ENCODE data around the gene APCDD1L. TPM values are rescaled to one million over a fixed set of nuclear protein-coding genes. Genes with fewer than 3 reads are reported as not detected.
A peak's percentile ranks its signal among the peaks of the same experiment; 100 is the strongest.
"Not testable (repeated sequence)": the region's sequence is repeated elsewhere in the genome, so short reads cannot be mapped to it uniquely, and the experiment has no call there.

The APCDD1L gene
- total RNA-seq, 2 donors from 2014 or later = 0.40 to 0.50 TPM

DNA sequence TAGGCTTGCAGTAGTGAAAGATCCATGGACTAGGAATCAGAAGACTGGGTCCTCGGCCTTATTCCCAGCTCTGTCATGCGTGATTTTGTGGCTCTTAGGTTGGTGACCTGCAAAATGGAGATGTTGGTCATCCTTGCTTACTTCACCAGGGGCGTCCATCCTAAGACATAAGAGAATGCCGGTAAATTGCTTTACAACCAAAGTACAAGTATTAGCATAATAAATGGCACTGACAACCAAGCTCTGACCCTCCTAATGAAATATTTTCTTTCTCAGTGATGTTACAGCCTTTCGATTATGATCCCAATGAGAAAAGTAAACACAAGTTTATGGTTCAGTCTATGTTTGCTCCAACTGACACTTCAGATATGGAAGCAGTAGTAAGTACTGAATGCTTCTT lies 80.9 kb downstream of the APCDD1L start:
- DNase-seq (no peak), ATAC-seq (peak; percentile 57)
- intact Hi-C loops (cut with DNase I, micrococcal nuclease) = no loop called here

DNA sequence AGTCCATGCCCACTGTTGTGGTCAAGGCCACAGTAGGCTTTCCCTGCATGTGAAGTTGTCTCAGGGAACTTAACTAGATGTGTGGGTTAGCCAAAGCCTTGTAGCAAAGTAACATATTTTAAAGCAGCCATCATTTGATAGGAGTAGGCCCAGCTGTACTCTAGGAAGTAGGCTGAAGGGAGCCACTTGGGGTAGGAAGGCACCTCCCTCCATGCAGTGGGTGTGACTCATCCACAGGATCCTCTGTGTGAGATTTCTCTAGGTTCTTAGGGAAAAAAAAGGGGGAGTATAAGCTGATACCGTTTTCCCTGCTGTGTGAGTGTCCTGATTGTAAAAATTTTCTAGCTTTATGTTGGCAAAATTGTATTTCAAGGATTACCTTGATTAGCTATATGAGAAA lies 81.4 kb downstream of the APCDD1L start:
- ATAC-seq (peak; percentile 64), DNase-seq (no peak)
- intact Hi-C loops (cut with DNase I, micrococcal nuclease) = no loop called here

DNA sequence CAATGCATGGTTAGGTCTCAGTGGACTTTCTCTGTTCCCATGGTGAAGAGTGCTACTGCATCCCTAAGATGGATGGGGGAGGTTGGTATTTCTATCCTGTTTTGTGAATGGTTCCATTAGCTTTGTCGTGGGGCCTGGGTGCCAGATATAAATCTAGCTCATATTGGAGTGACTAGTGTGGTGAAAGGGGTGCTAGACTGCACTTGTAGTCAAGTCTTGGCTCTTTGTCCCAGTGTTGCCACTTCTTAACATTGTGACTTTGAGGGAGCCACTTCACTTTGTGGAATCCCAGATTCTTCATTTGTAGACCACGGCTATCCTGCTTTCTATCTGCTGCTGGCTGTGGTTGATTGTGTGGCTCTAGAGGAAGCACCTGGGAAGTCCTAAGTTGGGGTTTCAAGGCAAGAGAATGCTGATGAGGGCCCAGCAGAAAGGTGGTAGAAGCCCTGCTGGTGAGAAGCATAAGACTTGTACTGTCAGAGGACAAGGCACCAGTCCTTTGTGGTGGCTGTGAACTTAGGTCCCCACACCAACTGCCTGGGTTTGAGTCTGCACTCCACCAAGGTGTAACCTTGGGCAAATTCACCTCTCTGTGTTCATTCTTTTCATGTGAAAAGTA lies 82.1 kb downstream of the APCDD1L start:
- intact Hi-C loops (cut with DNase I, micrococcal nuclease) = no loop called here
- DNase-seq = no peak
- no peak for ATAC-seq

DNA sequence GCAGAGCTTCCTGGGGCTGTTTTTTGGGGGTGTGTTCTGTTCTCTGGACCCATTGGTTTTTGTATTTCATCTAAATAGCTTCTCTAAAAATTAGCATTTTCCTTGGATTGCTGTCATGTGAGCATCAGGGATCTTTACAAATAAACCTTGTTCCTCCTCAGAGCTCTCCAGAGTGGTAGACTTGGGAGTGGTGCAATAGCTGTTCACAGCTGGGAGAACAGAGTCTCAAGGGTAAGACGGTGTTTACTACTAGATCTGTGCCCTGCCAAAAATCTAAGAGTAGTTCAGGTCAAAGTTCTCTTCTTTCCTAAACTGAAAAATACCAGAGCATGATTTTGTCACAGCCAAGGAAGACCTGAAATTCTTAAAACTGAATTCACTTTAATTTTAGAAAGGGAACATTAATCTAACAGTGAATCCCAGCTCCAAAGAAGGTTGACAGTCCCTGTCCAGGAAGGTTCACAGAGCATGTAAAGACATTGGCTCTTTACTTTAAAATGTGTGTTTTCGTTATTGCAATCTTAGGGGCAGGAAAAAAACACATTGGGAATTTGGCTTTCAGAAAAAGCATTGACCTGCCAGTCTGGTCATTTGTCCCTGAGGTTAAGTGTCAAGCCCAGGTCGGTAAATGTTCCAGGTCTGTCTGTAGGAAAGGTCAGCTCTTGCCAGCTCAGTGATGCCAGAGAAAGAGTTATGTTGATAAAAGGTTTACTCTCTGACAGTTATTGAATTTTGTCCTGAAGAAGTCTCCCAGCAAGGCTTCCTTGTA lies 82.8 kb downstream of the APCDD1L start:
- peak; percentile 48 for ATAC-seq
- no peak for DNase-seq
- intact Hi-C loops (cut with DNase I, micrococcal nuclease) = no loop called here

DNA sequence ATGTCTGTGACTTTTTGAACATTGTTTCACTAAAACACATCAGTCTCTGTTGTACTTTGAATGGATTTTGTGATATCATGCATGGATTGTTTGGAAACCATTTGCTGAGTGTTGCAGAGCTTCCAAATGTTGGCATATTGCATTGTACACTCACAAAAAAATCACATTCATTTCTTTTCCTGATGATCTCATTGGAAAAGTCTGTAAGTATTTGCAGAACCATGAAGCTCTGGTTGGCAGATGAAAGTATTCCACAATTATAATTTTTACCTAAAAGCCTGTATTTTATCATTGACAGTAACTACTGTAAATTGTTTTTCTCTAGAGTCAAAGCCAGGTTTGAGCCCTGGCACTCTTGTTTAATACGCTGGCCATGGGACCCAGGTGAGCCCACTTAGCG lies 84.1 kb downstream of the APCDD1L start:
- ATAC-seq (no peak), DNase-seq (no peak)
- intact Hi-C loops (cut with DNase I, micrococcal nuclease) = no loop called here

DNA sequence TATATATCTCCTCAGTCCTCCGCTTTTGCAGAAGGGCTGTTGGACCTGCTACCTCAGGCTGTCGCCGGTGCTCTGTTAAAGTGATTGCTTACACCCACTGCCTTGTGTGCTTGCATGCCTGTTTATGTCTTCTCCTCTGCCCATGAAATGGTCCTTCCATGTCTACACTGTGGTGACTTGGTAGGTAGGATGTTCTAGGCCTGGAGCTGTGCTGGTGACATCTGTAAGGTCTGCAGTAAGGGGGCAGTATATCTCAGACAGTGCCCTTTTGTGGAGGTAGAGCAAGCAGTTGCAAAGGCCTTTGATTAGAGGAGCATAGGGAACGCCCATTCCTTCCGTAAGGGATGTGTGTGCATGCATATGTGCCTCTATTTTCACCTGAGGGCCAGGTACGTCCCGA lies 85.9 kb downstream of the APCDD1L start:
- DNase-seq = no peak
- intact Hi-C loops (cut with DNase I, micrococcal nuclease) = no loop called here
- no peak for ATAC-seq

DNA sequence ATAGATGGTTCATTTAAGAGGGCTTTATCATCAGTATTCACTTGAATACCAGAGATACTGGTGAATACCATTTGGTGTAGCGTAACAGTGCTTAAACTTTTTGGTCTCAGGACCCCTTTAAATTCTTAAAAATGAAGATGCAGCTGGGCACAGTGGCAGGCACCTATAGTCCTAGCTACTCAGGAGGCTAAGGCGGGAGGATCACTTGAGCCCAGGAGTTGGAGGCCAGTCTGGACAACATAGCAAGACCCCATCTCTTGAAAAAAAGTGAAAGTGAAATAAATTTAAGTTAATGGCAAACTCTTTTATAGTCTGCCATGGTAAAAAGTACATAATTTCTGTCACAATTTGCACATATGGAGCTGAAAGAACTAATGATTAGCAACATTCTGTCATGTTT lies 86.8 kb downstream of the APCDD1L start:
- intact Hi-C loops (cut with DNase I, micrococcal nuclease) = no loop called here
- ATAC-seq = no peak
- no peak for DNase-seq

DNA sequence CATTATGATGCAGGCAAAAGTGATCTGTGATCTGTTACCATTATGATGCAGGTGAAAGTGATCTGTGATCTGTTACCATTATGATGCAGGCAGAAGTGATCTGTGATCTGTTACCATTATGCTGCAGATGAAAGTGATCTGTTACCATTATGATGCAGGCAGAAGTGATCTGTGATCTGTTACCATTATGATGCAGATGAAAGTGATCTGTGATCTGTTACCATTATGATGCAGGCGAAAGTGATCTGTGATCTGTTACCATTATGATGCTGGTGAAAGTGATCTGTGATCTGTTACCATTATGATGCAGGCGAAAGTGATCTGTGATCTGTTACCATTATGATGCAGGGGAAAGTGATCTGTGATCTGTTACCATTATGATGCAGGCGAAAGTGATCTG lies 87.6 kb downstream of the APCDD1L start:
- intact Hi-C loops (cut with DNase I, micrococcal nuclease); DNase-seq; ATAC-seq: not testable (repeated sequence)

DNA sequence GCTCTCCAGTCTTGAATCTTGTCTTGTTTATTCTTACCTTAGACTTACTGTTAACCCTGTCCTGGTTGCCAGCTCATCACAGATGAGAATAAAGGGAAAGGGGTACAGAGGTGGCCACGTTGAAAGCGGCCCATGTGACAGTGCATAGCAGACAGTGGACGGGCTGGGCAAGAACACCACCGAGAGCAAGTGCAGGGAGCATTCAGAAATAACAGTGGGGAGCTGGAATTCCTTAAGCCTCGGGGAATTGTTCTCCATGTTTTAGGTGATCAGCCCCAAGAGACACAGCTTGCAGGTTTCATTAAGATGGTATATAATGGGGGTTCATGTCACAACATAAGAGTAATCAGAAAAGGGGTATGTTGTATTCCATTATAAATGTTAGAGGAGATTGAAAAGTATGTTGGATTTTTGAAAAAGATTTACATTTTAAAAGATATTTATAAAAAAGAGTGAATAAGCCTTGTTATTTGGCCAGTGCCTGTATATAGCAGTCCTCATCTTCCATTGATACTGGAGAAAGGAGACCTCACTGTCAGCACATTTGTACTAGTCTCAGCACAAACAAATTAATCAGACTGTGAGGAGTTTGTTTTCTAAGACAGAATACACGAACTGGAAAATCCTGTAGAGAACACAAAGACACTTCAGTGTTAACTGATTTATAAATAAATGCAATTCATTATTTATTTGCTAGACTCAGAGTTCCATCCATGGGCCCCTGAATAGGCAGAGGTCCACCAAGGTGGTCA lies 90.8 kb downstream of the APCDD1L start:
- intact Hi-C loops (cut with DNase I, micrococcal nuclease) = no loop called here
- no peak for ATAC-seq
- DNase-seq = no peak

DNA sequence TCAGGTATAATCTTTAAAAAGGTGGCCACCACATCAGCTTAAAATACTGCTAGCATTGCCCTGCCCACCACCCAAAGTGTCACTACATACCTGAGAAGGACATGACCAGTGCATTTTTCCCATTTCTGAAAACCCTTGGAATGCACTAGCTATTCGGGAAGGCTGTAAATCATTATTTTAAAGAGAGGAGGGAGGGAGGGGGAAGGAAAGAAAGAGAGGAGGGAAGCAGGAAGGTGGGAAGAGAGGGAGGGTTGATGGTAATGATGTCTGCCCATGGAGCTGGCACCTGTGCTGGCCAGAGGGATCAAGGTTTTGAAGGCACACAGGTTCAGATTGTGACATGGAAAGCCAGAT lies 93.7 kb downstream of the APCDD1L start:
- intact Hi-C loops (cut with DNase I, micrococcal nuclease) = no loop called here
- no peak for ATAC-seq
- no peak for DNase-seq

DNA sequence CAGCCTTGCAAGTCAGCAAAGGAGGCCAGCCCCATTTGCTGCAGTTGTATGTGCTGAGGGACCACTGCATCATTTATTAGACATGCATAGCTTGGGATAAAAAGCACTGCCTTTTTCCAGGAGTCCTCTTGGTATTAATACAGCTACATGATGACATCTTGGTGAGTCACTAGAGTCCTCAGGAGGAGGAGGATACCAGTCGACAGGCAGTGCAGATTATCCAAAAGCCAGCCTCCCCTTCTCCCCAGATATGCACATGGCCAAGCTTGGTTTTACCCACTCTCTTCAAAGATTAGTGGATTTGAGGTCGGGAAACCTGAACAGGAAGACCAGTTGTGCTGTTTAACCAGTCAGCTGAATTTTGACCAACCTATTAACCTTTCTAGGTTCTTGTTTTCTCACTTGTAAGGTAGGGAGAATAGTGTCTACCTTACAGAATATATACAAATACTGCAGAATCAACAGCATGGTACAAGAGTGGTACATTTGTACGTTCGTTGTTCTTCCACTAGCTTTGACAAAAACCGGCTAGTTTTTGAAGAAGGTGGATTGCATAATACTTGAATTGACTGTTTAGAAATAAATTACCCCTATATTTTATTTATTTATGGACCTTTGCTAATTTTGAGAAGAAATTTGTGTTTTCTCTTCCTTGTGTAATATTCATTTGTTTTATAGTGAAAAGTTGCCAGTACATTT lies 94.3 kb downstream of the APCDD1L start:
- intact Hi-C loops (cut with DNase I, micrococcal nuclease) = no loop called here
- DNase-seq (no peak), ATAC-seq (no peak)

DNA sequence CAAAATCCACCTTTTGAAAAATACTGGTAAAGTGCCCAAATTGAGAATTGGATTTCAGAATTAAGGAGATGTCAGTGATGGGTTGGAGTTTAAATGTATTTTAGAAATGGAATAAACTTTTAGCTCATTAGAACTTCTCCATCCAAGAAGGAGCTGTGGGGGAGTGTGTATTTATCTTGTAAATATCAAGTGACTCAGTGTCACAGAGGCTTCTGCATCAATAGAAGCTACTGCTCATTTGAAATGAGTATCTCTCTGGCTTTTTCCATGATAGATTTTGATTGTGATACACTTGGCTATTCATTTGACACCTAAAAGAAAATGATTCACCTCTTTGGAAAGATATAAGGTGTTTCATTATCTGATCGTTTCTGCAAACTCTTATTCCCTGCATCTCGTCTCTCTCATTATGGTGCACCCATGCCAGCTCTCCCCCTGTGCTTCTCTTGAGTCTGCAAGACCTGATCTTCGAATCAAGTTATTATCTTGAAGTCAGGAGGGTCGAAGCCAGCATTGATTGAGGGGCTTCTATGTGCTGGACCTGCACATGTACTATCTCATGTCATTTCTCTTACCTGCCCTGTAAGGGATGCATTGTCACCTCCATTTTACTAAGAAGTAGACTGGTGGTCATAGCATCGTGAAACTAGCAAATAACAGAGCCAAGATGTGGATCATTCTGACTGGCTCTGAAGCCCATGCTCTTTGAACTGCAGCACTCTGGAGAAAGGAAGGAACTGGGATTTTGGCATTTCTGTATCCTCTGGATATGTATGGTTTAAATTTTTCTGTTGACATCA lies 96.0 kb downstream of the APCDD1L start:
- ATAC-seq = no peak
- DNase-seq = no peak
- intact Hi-C loops (cut with DNase I, micrococcal nuclease) = no loop called here

DNA sequence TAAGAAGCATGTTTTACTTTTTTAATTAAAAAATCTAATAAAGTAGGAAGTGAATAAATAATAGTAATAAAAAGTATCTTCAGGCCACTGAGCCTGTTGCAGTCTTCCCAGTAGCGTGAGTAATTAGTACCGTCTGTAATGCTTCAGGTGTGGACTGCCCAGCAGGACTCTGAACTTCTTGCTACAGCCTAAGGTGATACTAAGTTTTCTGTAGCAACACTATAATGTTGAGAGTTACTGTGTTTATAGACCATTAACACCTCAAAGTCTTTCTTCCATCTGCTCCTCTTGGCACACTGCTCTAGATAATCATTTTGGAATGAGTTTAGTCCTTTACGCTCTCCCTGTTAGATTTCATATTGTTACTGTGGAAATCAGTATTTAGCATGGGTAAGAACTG lies 97.8 kb downstream of the APCDD1L start:
- DNase-seq (no peak), ATAC-seq (peak; percentile 79)
- intact Hi-C loops (cut with DNase I, micrococcal nuclease) = no loop called here

DNA sequence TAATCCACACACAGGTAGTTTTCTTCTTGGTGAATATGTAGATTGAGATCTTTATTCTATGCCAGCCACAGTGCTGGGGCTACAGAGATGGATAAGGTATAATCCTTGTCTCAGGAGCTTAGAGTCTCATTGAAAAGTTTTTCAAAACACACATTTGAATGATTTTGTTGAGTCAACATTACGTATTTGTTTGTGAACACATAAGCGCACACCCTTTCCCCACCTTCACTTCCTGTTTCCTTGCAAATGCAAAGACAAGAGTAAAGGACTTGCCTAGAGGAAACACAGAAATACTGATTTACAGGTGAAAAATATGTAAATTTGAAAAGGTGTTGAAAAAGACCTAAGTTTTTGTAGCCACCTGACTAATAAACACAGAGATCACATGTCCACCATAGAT lies 98.4 kb downstream of the APCDD1L start:
- intact Hi-C loops (cut with DNase I, micrococcal nuclease) = no loop called here
- ATAC-seq = peak; percentile 74
- DNase-seq = no peak

DNA sequence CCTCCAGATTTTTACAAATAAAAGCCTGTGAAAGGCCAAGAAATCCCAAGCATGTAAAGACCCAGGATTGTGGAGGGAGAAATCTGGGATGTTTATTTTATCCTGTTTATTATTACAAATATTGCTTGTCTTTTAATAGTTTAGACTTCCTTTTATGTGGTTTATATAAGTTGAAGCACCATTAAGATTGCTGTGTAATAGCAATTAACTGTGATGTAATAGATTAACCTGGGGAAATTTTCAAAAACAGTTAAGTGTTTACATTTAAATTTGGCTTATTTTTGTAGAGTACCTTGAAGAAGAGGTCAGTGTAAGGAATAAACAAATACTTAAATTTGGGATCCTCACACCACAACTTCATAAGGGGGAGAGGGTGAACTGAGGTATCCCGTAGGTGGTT lies 99.1 kb downstream of the APCDD1L start:
- ATAC-seq (no peak), DNase-seq (no peak)
- intact Hi-C loops (cut with DNase I, micrococcal nuclease) = no loop called here

DNA sequence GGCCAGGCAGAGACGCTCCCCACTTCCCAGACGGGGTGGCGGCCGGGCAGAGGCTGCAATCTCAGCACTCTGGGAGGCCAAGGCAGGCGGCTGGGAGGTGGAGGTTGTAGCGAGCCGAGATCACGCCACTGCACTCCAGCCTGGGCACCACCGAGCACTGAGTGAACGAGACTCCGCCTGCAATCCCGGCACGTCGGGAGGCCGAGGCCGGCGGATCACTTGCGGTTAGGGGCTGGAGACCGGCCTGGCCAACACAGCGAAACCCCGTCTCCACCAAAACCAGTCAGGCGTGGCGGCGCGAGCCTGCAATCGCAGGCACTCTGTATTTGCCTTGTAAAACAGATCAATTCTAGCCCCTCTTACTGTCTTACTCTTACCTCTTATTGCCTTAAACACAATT lies 100.4 kb downstream of the APCDD1L start:
- intact Hi-C loops (cut with DNase I, micrococcal nuclease); ATAC-seq; DNase-seq: not testable (repeated sequence)

DNA sequence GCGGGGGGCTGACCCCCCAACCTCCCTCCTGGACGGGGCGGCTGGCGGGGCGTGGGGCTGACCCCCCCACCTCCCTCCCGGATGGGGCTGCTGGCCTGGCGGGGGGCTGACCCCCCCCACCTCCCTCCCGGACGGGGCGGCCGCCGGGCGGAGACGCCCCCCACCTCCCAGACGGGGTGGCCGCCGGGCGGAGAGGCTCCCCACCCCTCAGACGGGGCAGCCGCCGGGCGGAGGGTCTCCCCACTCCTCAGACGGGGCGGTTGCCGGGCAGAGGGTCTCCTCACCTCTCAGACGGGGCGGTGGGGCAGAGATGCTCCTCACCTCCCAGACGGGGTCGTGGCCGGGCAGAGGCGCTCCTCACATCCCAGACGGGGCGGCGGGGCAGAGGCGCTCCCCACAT lies 101.0 kb downstream of the APCDD1L start:
- intact Hi-C loops (cut with DNase I, micrococcal nuclease); DNase-seq; ATAC-seq: not testable (repeated sequence)

All from left colon (tissue), 2 donors.